Right atrium auricular region (tissue), 2 donors: ENCODE results near the gene PICK1. TPM values are rescaled to one million over a fixed set of nuclear protein-coding genes. Genes with fewer than 3 reads are reported as not detected.
A peak's percentile ranks its signal among the peaks of the same experiment; 100 is the strongest.

Experiments
- DNase-seq: peaks from one replicate; pipeline ENCODE4 v3.0.0-alpha.2; 2019; ENCODE audit warnings: low spot score
- H3K27ac ChIP-seq, 2 donors: fragments of 200-600 bp; sonication (generic); 1 replicate in 1 of 2; 2 replicates in 1 of 2; pipeline ENCODE4 v1.5.1; 2016 to 2019
- H3K27me3 ChIP-seq, 2 donors: fragments of 200-600 bp; sonication (generic); one replicate each; pipeline versions ENCODE4 v1.5.1 to v1.6.0; 2017 to 2019
- H3K36me3 ChIP-seq: fragments of 200-600 bp; sonication (generic); one replicate; pipeline ENCODE4 v1.5.1; 2016
- H3K4me1 ChIP-seq, 2 donors: fragments of 200-600 bp; sonication (generic); one replicate each; pipeline versions ENCODE4 v1.5.1 to v1.6.0; 2017 to 2019
- H3K4me3 ChIP-seq, 2 donors: fragments of 200-600 bp; sonication (generic); 1 replicate in 1 of 2; 2 replicates in 1 of 2; pipeline ENCODE4 v1.5.1; 2017 to 2019; ENCODE audit warnings: mild to moderate bottlenecking in 1 of 2, moderate library complexity in 1 of 2
- H3K9me3 ChIP-seq, 2 donors: fragments of 200-600 bp; sonication (generic); one replicate each; pipeline ENCODE4 v1.5.1; 2019
- CTCF ChIP-seq, 2 donors: fragments of 200-600 bp; sonication (generic); IDR thresholded peaks; one replicate each; pipeline ENCODE4 v1.5.1; 2019; ENCODE audit warnings: antibody characterized with exemption in 2 of 2
- total RNA-seq, 2 donors: library from RNA; depleted of rRNA; stranded (reverse); fragments of >200 nt; gene quantifications; one replicate each; pipeline ENCODE4 v1.1.0, GENCODE V29; 2016

PICK1 gene
- total RNA-seq, 2 donors from 2014 or later, result 33.1 to 36.0 TPM

GRCh38 chr22:38046070-38046748 lies 11.0 kb upstream of the PICK1 start:
- no peak overlapping the region for H3K4me3 ChIP-seq
- H3K27ac ChIP-seq, result no peak overlapping the region
- H3K4me1 ChIP-seq, result no peaks in the 10 kb centered on the region
- DNase-seq, result no peak
- no peaks in the 10 kb centered on the region for H3K27me3 ChIP-seq
- H3K36me3 ChIP-seq, result no peaks in the 10 kb centered on the region
- TF ChIP-seq CTCF (IDR thresholded peaks at IDR 0.05), result no peak
- H3K9me3 ChIP-seq, result no peaks in the 10 kb centered on the region

GRCh38 chr22:38049812-38050619 lies 7.2 kb upstream of the PICK1 start:
- Histone ChIP-seq H3K9me3 (no peaks in the 10 kb centered on the region), H3K4me3 (no peak overlapping the region), H3K36me3 (no peaks in the 10 kb centered on the region), H3K27ac (no peak overlapping the region), H3K4me1 (peaks cover 0 to 8% of the 10 kb centered on the region in 2 donors), H3K27me3 (no peaks in the 10 kb centered on the region)
- no peak for TF ChIP-seq CTCF (IDR thresholded peaks at IDR 0.05)
- no peak for DNase-seq

GRCh38 chr22:38050720-38051119 lies 6.5 kb upstream of the PICK1 start:
- Histone ChIP-seq H3K9me3 (no peaks in the 10 kb centered on the region), H3K27ac (no peak overlapping the region), H3K36me3 (no peaks in the 10 kb centered on the region), H3K4me1 (peaks cover 0 to 8% of the 10 kb centered on the region in 2 donors), H3K4me3 (no peak overlapping the region), H3K27me3 (no peaks in the 10 kb centered on the region)
- DNase-seq, result no peak
- no peak for TF ChIP-seq CTCF (IDR thresholded peaks at IDR 0.05)

GRCh38 chr22:38051261-38051660 lies 5.9 kb upstream of the PICK1 start:
- H3K9me3 ChIP-seq, result no peaks in the 10 kb centered on the region
- DNase-seq, result no peak
- no peak overlapping the region for H3K27ac ChIP-seq
- no peaks in the 10 kb centered on the region for H3K36me3 ChIP-seq
- TF ChIP-seq CTCF (IDR thresholded peaks at IDR 0.05), result no peak
- no peaks in the 10 kb centered on the region for H3K27me3 ChIP-seq
- H3K4me3 ChIP-seq, result no peak overlapping the region
- H3K4me1 ChIP-seq, result peaks cover 0 to 8% of the 10 kb centered on the region in 2 donors

GRCh38 chr22:38051900-38052862 lies 5.0 kb upstream of the PICK1 start:
- H3K9me3 ChIP-seq, result no peaks in the 10 kb centered on the region
- no peaks in the 10 kb centered on the region for H3K36me3 ChIP-seq
- DNase-seq, result peak; percentile 82
- H3K4me1 ChIP-seq, result peaks cover 0 to 15% of the 10 kb centered on the region in 2 donors
- no peaks in the 10 kb centered on the region for H3K27me3 ChIP-seq
- no peak overlapping the region for H3K4me3 ChIP-seq
- TF ChIP-seq CTCF (IDR thresholded peaks at IDR 0.05), result peak; percentile 51 to 91
- H3K27ac ChIP-seq, result no peak overlapping the region
